Stomach (tissue), 4 donors: Measurements from ENCODE around the gene HASPIN.

Source experiments
- CTCF ChIP-seq, 7 experiments: fragments of 450-650 bp in 4 of 7; fragments of 200-600 bp in 3 of 7; sonication (generic) in 3 of 7; IDR thresholded peaks; one replicate each; pipeline ENCODE4 v1.5.1; 2016 to 2019; ENCODE audit warnings: antibody characterized with exemption in 7 of 7, control low read depth in 2 of 7, mild to moderate bottlenecking in 1 of 7
- POLR2A ChIP-seq, 4 donors: fragments of 450-650 bp; IDR thresholded peaks; one replicate each; pipeline ENCODE4 v1.6.1; 2016; ENCODE audit warnings: antibody characterized with exemption in 4 of 4, control low read depth in 2 of 4, mild to moderate bottlenecking in 1 of 4, moderate library complexity in 1 of 4

GRCh38 chr17:3738562-3739295 is 15.0 kb downstream of the HASPIN start:
- TF ChIP-seq CTCF (IDR thresholded peaks at IDR 0.05) = no peak
- TF ChIP-seq POLR2A (IDR thresholded peaks at IDR 0.05) = no peak
